Activated B cell treated with CpG ODN at 0.5 μM for 24 hours (primary cell): Measurements from ENCODE around the gene HPGD. TPM values are rescaled to one million over a fixed set of nuclear protein-coding genes. Genes with fewer than 3 reads are reported as not detected.

Experiments used
- ATAC-seq: fragments of 200-7000 bp; cut with Tn5 transposase; one replicate; pipeline ENCODE4 v1.10.0; 2021; ENCODE audit warnings: low read depth, mild to moderate bottlenecking, moderate library complexity
- CTCF ChIA-PET: fragments of 350-600 bp; sonication (Branson Sonifier 250); formaldehyde crosslinking; loops from one replicate; lab custom pipeline; 2021; ENCODE audit warnings: antibody characterized with exemption; lab: Charles Lee
- POLR2A ChIA-PET: fragments of 350-600 bp; sonication (Branson Sonifier 250); formaldehyde crosslinking; loops from one replicate; lab custom pipeline; 2021; ENCODE audit warnings: antibody characterized with exemption; lab: Charles Lee
- DNase-seq: peaks from one replicate; pipeline ENCODE4 v3.0.0; 2022
- H3K27ac Mint-ChIP-seq: one replicate; pipeline ENCODE4 v1.8.0; 2020; ENCODE audit warnings: mixed read lengths
- H3K27me3 Mint-ChIP-seq: one replicate; pipeline ENCODE4 v1.8.0; 2021; ENCODE audit warnings: mixed read lengths
- H3K36me3 Mint-ChIP-seq: one replicate; pipeline ENCODE4 v1.8.0; 2021; ENCODE audit warnings: low read depth, mixed read lengths
- H3K4me1 Mint-ChIP-seq: one replicate; pipeline ENCODE4 v1.8.0; 2021; ENCODE audit warnings: mixed read lengths
- H3K4me3 Mint-ChIP-seq: one replicate; pipeline ENCODE4 v1.8.0; 2020; ENCODE audit warnings: mild to moderate bottlenecking, mixed read lengths
- H3K9me3 Mint-ChIP-seq: one replicate; pipeline ENCODE4 v1.8.0; 2020; ENCODE audit warnings: mixed read lengths
- CTCF ChIP-seq: fragments of 200-600 bp; IDR thresholded peaks from one replicate; pipeline ENCODE4 v1.8.0; 2022; ENCODE audit warnings: antibody characterized with exemption, mild to moderate bottlenecking
- intact Hi-C: fragments of 100-400 bp; cut with micrococcal nuclease; formaldehyde crosslinking; loops from one replicate; pipeline ENCODE4 v1.15.1; 2024
- total RNA-seq: library from RNA; stranded (reverse); gene quantifications from 2 replicates; pipeline ENCODE4 v1.2.3, GENCODE V29; 2022

HPGD gene
- total RNA-seq, 1 donor from 2014 or later = not detected

GRCh38 chr4:174538876-174539250 is 16.6 kb upstream of the HPGD start:
- no peak overlapping the region for H3K27ac Mint-ChIP-seq
- ChIA-PET CTCF (no interaction called here), POLR2A (no interaction called here)

GRCh38 chr4:174538123-174538875 is 16.0 kb upstream of the HPGD start:
- POLR2A ChIA-PET = no interaction called here
- CTCF ChIA-PET = no interaction called here
- H3K4me3 Mint-ChIP-seq = no peak overlapping the region
- peaks cover 2% of the 10 kb centered on the region for H3K27me3 Mint-ChIP-seq
- TF ChIP-seq CTCF = no peak
- ATAC-seq (no peak), DNase-seq (no peak)
- intact Hi-C loops = no loop called here
- H3K9me3 Mint-ChIP-seq = no peaks in the 10 kb centered on the region
- no peaks in the 10 kb centered on the region for H3K4me1 Mint-ChIP-seq
- no peak overlapping the region for H3K27ac Mint-ChIP-seq
- no peaks in the 10 kb centered on the region for H3K36me3 Mint-ChIP-seq

More at GRCh38 chr4:174538876-174539250, 16.6 kb upstream of the HPGD start:
- DNase-seq = no peak
- Mint-ChIP-seq H3K4me3 (no peak overlapping the region), H3K9me3 (no peaks in the 10 kb centered on the region), H3K4me1 (no peaks in the 10 kb centered on the region), H3K36me3 (no peaks in the 10 kb centered on the region), H3K27me3 (peaks cover 2% of the 10 kb centered on the region)
- intact Hi-C loops = no loop called here
- no peak for TF ChIP-seq CTCF
- ATAC-seq = no peak

GRCh38 chr4:174537634-174538033 is 15.3 kb upstream of the HPGD start:
- DNase-seq = no peak
- H3K36me3 Mint-ChIP-seq = no peaks in the 10 kb centered on the region
- no peaks in the 10 kb centered on the region for H3K4me1 Mint-ChIP-seq
- no peaks in the 10 kb centered on the region for H3K9me3 Mint-ChIP-seq
- H3K27me3 Mint-ChIP-seq = peaks cover 2% of the 10 kb centered on the region
- POLR2A ChIA-PET = no interaction called here
- CTCF ChIA-PET = no interaction called here
- no peak overlapping the region for H3K4me3 Mint-ChIP-seq
- no peak for TF ChIP-seq CTCF
- ATAC-seq = no peak
- H3K27ac Mint-ChIP-seq = no peak overlapping the region
- intact Hi-C loops = no loop called here

GRCh38 chr4:174534461-174534860 is 12.2 kb upstream of the HPGD start:
- TF ChIP-seq CTCF = no peak
- CTCF ChIA-PET = interaction anchor here (0.7 kb wide), 1 partner anchor 106 kb away, joined by 4 read pairs; no protein-coding TSS in a partner anchor

GRCh38 chr4:174532445-174532844 is 10.2 kb upstream of the HPGD start:
- H3K4me3 Mint-ChIP-seq = no peak overlapping the region
- ATAC-seq (no peak), DNase-seq (no peak)
- H3K27me3 Mint-ChIP-seq = peaks cover 2% of the 10 kb centered on the region
- H3K27ac Mint-ChIP-seq = no peak overlapping the region
- H3K4me1 Mint-ChIP-seq = peaks cover 10% of the 10 kb centered on the region
- POLR2A ChIA-PET = no interaction called here
- CTCF ChIA-PET = no interaction called here
- TF ChIP-seq CTCF = no peak
- intact Hi-C loops = no loop called here
- no peaks in the 10 kb centered on the region for H3K9me3 Mint-ChIP-seq
- no peaks in the 10 kb centered on the region for H3K36me3 Mint-ChIP-seq

More at GRCh38 chr4:174534461-174534860, 12.2 kb upstream of the HPGD start:
- H3K27ac Mint-ChIP-seq = no peak overlapping the region
- intact Hi-C loops = no loop called here
- H3K4me3 Mint-ChIP-seq = no peak overlapping the region
- H3K27me3 Mint-ChIP-seq = peaks cover 2% of the 10 kb centered on the region
- no peak for DNase-seq
- POLR2A ChIA-PET = no interaction called here
- H3K4me1 Mint-ChIP-seq = peaks cover 8% of the 10 kb centered on the region
- no peaks in the 10 kb centered on the region for H3K36me3 Mint-ChIP-seq
- ATAC-seq = no peak
- H3K9me3 Mint-ChIP-seq = no peaks in the 10 kb centered on the region
